H9 (cell line): ENCODE data around the gene NAPA. TPM values are rescaled to one million over a fixed set of nuclear protein-coding genes. Genes with fewer than 3 reads are reported as not detected.

ENCODE experiments used
- DNase-seq: peaks from one replicate; pipeline ENCODE4 v3.0.0-alpha.2; 2017
- H2AFZ ChIP-seq: one replicate; pipeline ENCODE4 v1.6.1; 2013; ENCODE audit warnings: mild to moderate bottlenecking, low read length, control low read depth, moderate library complexity
- H2AK5ac ChIP-seq: 2 replicates; pipeline ENCODE4 v1.6.1; 2013; ENCODE audit warnings: low read length, control low read depth, mixed read lengths; ENCODE audit not compliant: insufficient read length
- H2BK120ac ChIP-seq: one replicate; pipeline ENCODE4 v1.6.1; 2013; ENCODE audit warnings: low read depth, mild to moderate bottlenecking, low read length, control low read depth, inconsistent platforms; ENCODE audit not compliant: poor library complexity, severe bottlenecking
- H2BK12ac ChIP-seq: 2 replicates; pipeline ENCODE4 v1.6.1; 2013; ENCODE audit warnings: low read length, control low read depth, mixed read lengths, low read depth; ENCODE audit not compliant: insufficient read length
- H2BK15ac ChIP-seq: 2 replicates; pipeline ENCODE4 v1.6.1; 2013; ENCODE audit warnings: low read depth, low read length, control low read depth
- H2BK20ac ChIP-seq: one replicate; pipeline ENCODE4 v1.6.1; 2013; ENCODE audit warnings: low read depth, mild to moderate bottlenecking, low read length, control low read depth, inconsistent platforms; ENCODE audit not compliant: poor library complexity, severe bottlenecking
- H2BK5ac ChIP-seq: 2 replicates; pipeline ENCODE4 v1.6.1; 2013; ENCODE audit warnings: low read length, control low read depth, mixed read lengths; ENCODE audit not compliant: insufficient read length
- H3K14ac ChIP-seq: 2 replicates; pipeline ENCODE4 v1.6.1; 2013; ENCODE audit warnings: low read length, control low read depth; ENCODE audit not compliant: insufficient read depth
- H3K18ac ChIP-seq: 2 replicates; pipeline ENCODE4 v1.6.1; 2013; ENCODE audit warnings: low read depth, mild to moderate bottlenecking, mixed read lengths, low read length, control low read depth; ENCODE audit not compliant: insufficient read length
- H3K23ac ChIP-seq: 2 replicates; pipeline ENCODE4 v1.6.1; 2013; ENCODE audit warnings: low read length, control low read depth, mixed read lengths, low read depth; ENCODE audit not compliant: insufficient read length
- H3K23me2 ChIP-seq: 2 replicates; pipeline ENCODE4 v1.6.1; 2013; ENCODE audit warnings: low read depth, mild to moderate bottlenecking, mixed read lengths, low read length, control low read depth; ENCODE audit not compliant: insufficient read length, poor library complexity, severe bottlenecking
- H3K27ac ChIP-seq: 2 replicates; pipeline ENCODE4 v1.5.1; 2013; ENCODE audit warnings: low read length, control low read depth, mixed read lengths, low read depth; ENCODE audit not compliant: insufficient read length
- H3K27me3 ChIP-seq: 2 replicates; pipeline ENCODE4 v1.6.1; 2013; ENCODE audit warnings: low read length, control low read depth, inconsistent platforms; ENCODE audit not compliant: insufficient read depth
- H3K4ac ChIP-seq: 2 replicates; pipeline ENCODE4 v1.6.1; 2013; ENCODE audit warnings: low read depth, mild to moderate bottlenecking, control low read depth, inconsistent platforms, low read length, moderate library complexity
- H3K4me1 ChIP-seq: 2 replicates; pipeline ENCODE4 v1.6.1; 2013; ENCODE audit warnings: low read length, control low read depth, inconsistent platforms; ENCODE audit not compliant: insufficient read depth
- H3K4me2 ChIP-seq: 2 replicates; pipeline ENCODE4 v1.6.1; 2013; ENCODE audit warnings: low read length, control low read depth, mixed read lengths; ENCODE audit not compliant: insufficient read length, insufficient read depth
- H3K56ac ChIP-seq: 2 replicates; pipeline ENCODE4 v1.6.1; 2013; ENCODE audit warnings: low read depth, mild to moderate bottlenecking, mixed read lengths, low read length, control low read depth; ENCODE audit not compliant: insufficient read length
- H3K79me1 ChIP-seq: 2 replicates; pipeline ENCODE4 v1.6.1; 2013; ENCODE audit warnings: low read depth, mild to moderate bottlenecking, moderate library complexity, low read length, control low read depth, inconsistent platforms; ENCODE audit not compliant: insufficient read depth, poor library complexity, severe bottlenecking
- H3K79me2 ChIP-seq: 2 replicates; pipeline ENCODE4 v1.6.1; 2013; ENCODE audit warnings: low read length, control low read depth, inconsistent platforms; ENCODE audit not compliant: insufficient read depth
- H3K9ac ChIP-seq: 2 replicates; pipeline ENCODE4 v1.6.1; 2013; ENCODE audit warnings: low read length, control low read depth, mixed read lengths; ENCODE audit not compliant: insufficient read length; ENCODE audit errors: extremely low read depth
- H3K9me3 ChIP-seq: one replicate; pipeline ENCODE4 v1.6.1; 2013; ENCODE audit warnings: low read depth, low read length, inconsistent platforms; ENCODE audit not compliant: control insufficient read depth
- H3T11ph ChIP-seq: one replicate; pipeline ENCODE4 v1.6.1; 2013; ENCODE audit warnings: mild to moderate bottlenecking, low read length, control low read depth, inconsistent platforms
- H4K20me1 ChIP-seq: one replicate; pipeline ENCODE4 v1.6.1; 2013; ENCODE audit not compliant: control insufficient read depth, insufficient read length, insufficient read depth
- H4K5ac ChIP-seq: 2 replicates; pipeline ENCODE4 v1.6.1; 2013; ENCODE audit warnings: low read depth, mild to moderate bottlenecking, mixed read lengths, low read length, control low read depth; ENCODE audit not compliant: insufficient read length
- H4K8ac ChIP-seq: replicated peaks from 2 replicates; pipeline ENCODE4 v1.6.1; 2013; ENCODE audit warnings: low read length, control low read depth, mixed read lengths, low read depth; ENCODE audit not compliant: insufficient read length
- H4K91ac ChIP-seq: 2 replicates; pipeline ENCODE4 v1.6.1; 2013; ENCODE audit warnings: low read depth, mild to moderate bottlenecking, moderate library complexity, mixed read lengths, low read length, control low read depth; ENCODE audit not compliant: insufficient read length
- H3K27ac Mint-ChIP-seq, 3 experiments: 2 replicates in 2 of 3; 3 replicates in 1 of 3; pipeline ENCODE4 v1.8.0; 2020 to 2021; ENCODE audit warnings: mixed read lengths in 3 of 3, mild to moderate bottlenecking in 1 of 3, moderate library complexity in 1 of 3
- H3K27me3 Mint-ChIP-seq: 2 replicates; pipeline ENCODE4 v1.8.0; 2021; ENCODE audit warnings: low read depth, mild to moderate bottlenecking, moderate library complexity, mixed read lengths
- H3K36me3 Mint-ChIP-seq, 3 experiments: 2 replicates in 2 of 3; 3 replicates in 1 of 3; pipeline ENCODE4 v1.8.0; 2020 to 2021; ENCODE audit warnings: low read depth in 3 of 3, mixed read lengths in 3 of 3; ENCODE audit not compliant: insufficient read depth in 1 of 3
- H3K4me1 Mint-ChIP-seq, 2 experiments: 2 replicates each; pipeline ENCODE4 v1.8.0; 2020; ENCODE audit warnings: mixed read lengths in 2 of 2
- H3K4me3 Mint-ChIP-seq, 2 experiments: 2 replicates in 1 of 2; 3 replicates in 1 of 2; pipeline ENCODE4 v1.8.0; 2020 to 2021; ENCODE audit warnings: mild to moderate bottlenecking in 2 of 2, mixed read lengths in 2 of 2, moderate library complexity in 1 of 2
- H3K9me3 Mint-ChIP-seq, 2 experiments: 2 replicates in 1 of 2; 3 replicates in 1 of 2; pipeline ENCODE4 v1.8.0; 2020; ENCODE audit warnings: mild to moderate bottlenecking in 2 of 2, mixed read lengths in 2 of 2, moderate library complexity in 1 of 2
- WGBS: extraction: QIAGEN DNeasy Blood & Tissue Kit; methylation state at CpG from one replicate; pipeline ENCODE4 v1.1.7; 2013; ENCODE audit warnings: missing lambda C conversion rate, low lambda C conversion rate, mixed read lengths; ENCODE audit not compliant: insufficient read length; ENCODE audit errors: extremely low coverage; 5-methylcytosine and 5-hydroxymethylcytosine counted together
- total RNA-seq: library from RNA; stranded (reverse); gene quantifications from 2 replicates; pipeline ENCODE4 v1.2.1, GENCODE V29; 2021
- TF ChIP-seq, protein P1 (sequence below): fragments of 200-600 bp; sonication (generic); conservative IDR thresholded peaks from 3 replicates; pipeline ENCODE4 v1.8.0; 2021; ENCODE audit warnings: antibody characterized with exemption, mild to moderate bottlenecking

NAPA gene
- total RNA-seq, 1 experiment from 2014 or later, result 62.8 TPM

GRCh38 chr19:47473336-47473735 is 41.5 kb downstream of the NAPA start:
- no peak overlapping the region for H2BK120ac ChIP-seq
- no peak overlapping the region for H3K9ac ChIP-seq
- peaks cover 0 to 9% (median 4%) of the 10 kb centered on the region in 3 experiments; a peak in 5 of 7 replicates for H3K36me3 Mint-ChIP-seq
- H3K14ac ChIP-seq, result no peak overlapping the region; the same call in 1 of the 2 replicates
- H3K4me1 ChIP-seq, result peaks cover 7% of the 10 kb centered on the region; the same call in 1 of the 2 replicates
- no peaks in the 10 kb centered on the region for H4K20me1 ChIP-seq
- no peak overlapping the region for H3K27ac ChIP-seq
- no peak overlapping the region for H2BK15ac ChIP-seq
- no peak overlapping the region; a peak in 1 of 7 replicates for H3K27ac Mint-ChIP-seq
- H2BK5ac ChIP-seq, result no peak overlapping the region
- peaks cover 13% of the 10 kb centered on the region for H3K23me2 ChIP-seq
- H2AFZ ChIP-seq, result no peak overlapping the region
- no peaks in the 10 kb centered on the region; a peak in 1 of 5 replicates for H3K9me3 Mint-ChIP-seq
- TF ChIP-seq, protein P1, sequence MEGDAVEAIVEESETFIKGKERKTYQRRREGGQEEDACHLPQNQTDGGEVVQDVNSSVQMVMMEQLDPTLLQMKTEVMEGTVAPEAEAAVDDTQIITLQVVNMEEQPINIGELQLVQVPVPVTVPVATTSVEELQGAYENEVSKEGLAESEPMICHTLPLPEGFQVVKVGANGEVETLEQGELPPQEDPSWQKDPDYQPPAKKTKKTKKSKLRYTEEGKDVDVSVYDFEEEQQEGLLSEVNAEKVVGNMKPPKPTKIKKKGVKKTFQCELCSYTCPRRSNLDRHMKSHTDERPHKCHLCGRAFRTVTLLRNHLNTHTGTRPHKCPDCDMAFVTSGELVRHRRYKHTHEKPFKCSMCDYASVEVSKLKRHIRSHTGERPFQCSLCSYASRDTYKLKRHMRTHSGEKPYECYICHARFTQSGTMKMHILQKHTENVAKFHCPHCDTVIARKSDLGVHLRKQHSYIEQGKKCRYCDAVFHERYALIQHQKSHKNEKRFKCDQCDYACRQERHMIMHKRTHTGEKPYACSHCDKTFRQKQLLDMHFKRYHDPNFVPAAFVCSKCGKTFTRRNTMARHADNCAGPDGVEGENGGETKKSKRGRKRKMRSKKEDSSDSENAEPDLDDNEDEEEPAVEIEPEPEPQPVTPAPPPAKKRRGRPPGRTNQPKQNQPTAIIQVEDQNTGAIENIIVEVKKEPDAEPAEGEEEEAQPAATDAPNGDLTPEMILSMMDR, result no peak
- H3K79me1 ChIP-seq, result no peaks in the 10 kb centered on the region
- no peak overlapping the region for H3K18ac ChIP-seq
- DNase-seq, result no peak
- H3K23ac ChIP-seq, result no peak overlapping the region
- no peaks in the 10 kb centered on the region for H3K27me3 ChIP-seq
- H4K91ac ChIP-seq, result no peak overlapping the region
- H4K8ac ChIP-seq, result no peak overlapping the region
- no peaks in the 10 kb centered on the region for H3K9me3 ChIP-seq
- H2BK12ac ChIP-seq, result no peak overlapping the region
- H2AK5ac ChIP-seq, result no peak overlapping the region
- H3K56ac ChIP-seq, result no peak overlapping the region
- H3K4ac ChIP-seq, result no peak overlapping the region
- no peak overlapping the region for H3T11ph ChIP-seq
- H3K4me1 Mint-ChIP-seq, result peaks cover 13 to 33% of the 10 kb centered on the region in 2 experiments
- H3K4me3 Mint-ChIP-seq, result no peak overlapping the region
- no peak overlapping the region for H3K4me2 ChIP-seq
- H3K27me3 Mint-ChIP-seq, result peaks cover 20% of the 10 kb centered on the region
- H3K79me2 ChIP-seq, result no peaks in the 10 kb centered on the region; the same call in 1 of the 2 replicates
- no peak overlapping the region for H2BK20ac ChIP-seq
- no CpG with 5 or more reads among the region's 10 CpGs for WGBS
- no peak overlapping the region for H4K5ac ChIP-seq
